Measurements from ENCODE around the gene LPP. TPM values are rescaled to one million over a fixed set of nuclear protein-coding genes. Genes with fewer than 3 reads are reported as not detected.

LPP gene
- total and polyA plus RNA-seq, 2 of the 13 experiments (the other 11 are each of a cell fraction or from before 2014, with no cell fraction given) = 19.2 to 29.9 TPM

DNA sequence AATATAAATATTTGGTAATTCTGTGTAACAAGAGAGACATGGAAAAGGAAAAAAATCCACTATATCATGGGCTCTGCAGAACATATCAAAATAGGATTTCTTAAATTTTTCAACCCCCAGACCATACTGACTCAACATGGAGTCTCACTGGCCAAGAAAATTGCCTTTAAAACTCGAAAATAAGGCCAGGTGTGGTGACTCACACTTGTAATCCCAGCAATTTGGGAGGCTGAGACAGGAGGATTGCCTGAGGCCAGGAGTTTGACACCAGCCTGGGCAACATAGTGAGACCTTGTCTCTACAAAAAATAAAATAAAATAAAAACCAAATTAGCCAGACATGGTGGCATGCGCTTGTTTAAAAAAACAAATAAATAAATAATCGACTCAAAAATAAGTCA, 723.4 kb downstream of the LPP start (continued):
- TF ChIP-seq, protein P1, sequence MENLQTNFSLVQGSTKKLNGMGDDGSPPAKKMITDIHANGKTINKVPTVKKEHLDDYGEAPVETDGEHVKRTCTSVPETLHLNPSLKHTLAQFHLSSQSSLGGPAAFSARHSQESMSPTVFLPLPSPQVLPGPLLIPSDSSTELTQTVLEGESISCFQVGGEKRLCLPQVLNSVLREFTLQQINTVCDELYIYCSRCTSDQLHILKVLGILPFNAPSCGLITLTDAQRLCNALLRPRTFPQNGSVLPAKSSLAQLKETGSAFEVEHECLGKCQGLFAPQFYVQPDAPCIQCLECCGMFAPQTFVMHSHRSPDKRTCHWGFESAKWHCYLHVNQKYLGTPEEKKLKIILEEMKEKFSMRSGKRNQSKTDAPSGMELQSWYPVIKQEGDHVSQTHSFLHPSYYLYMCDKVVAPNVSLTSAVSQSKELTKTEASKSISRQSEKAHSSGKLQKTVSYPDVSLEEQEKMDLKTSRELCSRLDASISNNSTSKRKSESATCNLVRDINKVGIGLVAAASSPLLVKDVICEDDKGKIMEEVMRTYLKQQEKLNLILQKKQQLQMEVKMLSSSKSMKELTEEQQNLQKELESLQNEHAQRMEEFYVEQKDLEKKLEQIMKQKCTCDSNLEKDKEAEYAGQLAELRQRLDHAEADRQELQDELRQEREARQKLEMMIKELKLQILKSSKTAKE (CRISPR knock-in tag; IDR thresholded peaks at IDR 0.05; ENCODE audit: borderline replicate concordance) = no peak
- TF ChIP-seq, protein P2, sequence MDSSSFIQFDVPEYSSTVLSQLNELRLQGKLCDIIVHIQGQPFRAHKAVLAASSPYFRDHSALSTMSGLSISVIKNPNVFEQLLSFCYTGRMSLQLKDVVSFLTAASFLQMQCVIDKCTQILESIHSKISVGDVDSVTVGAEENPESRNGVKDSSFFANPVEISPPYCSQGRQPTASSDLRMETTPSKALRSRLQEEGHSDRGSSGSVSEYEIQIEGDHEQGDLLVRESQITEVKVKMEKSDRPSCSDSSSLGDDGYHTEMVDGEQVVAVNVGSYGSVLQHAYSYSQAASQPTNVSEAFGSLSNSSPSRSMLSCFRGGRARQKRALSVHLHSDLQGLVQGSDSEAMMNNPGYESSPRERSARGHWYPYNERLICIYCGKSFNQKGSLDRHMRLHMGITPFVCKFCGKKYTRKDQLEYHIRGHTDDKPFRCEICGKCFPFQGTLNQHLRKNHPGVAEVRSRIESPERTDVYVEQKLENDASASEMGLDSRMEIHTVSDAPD (CRISPR knock-in tag; IDR thresholded peaks at IDR 0.05) = no peak
- no peak for TF ChIP-seq EZH2 (conservative IDR thresholded peaks at IDR 0.05; ENCODE audit: low read depth, low read length)
- TF ChIP-seq PHB2 (IDR thresholded peaks at IDR 0.05; ENCODE audit: partially characterized antibody) = no peak
- TF ChIP-seq RBFOX2 (IDR thresholded peaks at IDR 0.05; ENCODE audit: low read depth, low read length) = no peak
- TF ChIP-seq, protein P3, sequence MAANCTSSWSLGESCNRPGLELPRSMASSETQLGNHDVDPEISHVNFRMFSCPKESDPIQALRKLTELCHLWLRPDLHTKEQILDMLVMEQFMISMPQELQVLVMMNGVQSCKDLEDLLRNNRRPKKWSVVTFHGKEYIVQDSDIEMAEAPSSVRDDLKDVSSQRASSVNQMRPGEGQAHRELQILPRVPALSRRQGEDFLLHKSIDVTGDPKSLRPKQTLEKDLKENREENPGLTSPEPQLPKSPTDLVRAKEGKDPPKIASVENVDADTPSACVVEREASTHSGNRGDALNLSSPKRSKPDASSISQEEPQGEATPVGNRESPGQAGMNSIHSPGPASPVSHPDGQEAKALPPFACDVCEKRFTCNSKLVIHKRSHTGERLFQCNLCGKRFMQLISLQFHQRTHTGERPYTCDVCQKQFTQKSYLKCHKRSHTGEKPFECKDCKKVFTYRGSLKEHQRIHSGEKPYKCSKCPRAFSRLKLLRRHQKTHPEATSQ (CRISPR knock-in tag; IDR thresholded peaks at IDR 0.05; ENCODE audit: borderline replicate concordance) = no peak
- no peak for TF ChIP-seq ARHGAP35 (CRISPR knock-in tag; IDR thresholded peaks at IDR 0.05; ENCODE audit: borderline replicate concordance)
- TF ChIP-seq ZNF30 (CRISPR knock-in tag; IDR thresholded peaks at IDR 0.05) = no peak
- no peak for TF ChIP-seq HNRNPLL (IDR thresholded peaks at IDR 0.05; ENCODE audit: low read depth, low read length, poor library complexity, severe bottlenecking)
- TF ChIP-seq ZNF124 (CRISPR knock-in tag; IDR thresholded peaks at IDR 0.05) = no peak
- TF ChIP-seq, protein P4, sequence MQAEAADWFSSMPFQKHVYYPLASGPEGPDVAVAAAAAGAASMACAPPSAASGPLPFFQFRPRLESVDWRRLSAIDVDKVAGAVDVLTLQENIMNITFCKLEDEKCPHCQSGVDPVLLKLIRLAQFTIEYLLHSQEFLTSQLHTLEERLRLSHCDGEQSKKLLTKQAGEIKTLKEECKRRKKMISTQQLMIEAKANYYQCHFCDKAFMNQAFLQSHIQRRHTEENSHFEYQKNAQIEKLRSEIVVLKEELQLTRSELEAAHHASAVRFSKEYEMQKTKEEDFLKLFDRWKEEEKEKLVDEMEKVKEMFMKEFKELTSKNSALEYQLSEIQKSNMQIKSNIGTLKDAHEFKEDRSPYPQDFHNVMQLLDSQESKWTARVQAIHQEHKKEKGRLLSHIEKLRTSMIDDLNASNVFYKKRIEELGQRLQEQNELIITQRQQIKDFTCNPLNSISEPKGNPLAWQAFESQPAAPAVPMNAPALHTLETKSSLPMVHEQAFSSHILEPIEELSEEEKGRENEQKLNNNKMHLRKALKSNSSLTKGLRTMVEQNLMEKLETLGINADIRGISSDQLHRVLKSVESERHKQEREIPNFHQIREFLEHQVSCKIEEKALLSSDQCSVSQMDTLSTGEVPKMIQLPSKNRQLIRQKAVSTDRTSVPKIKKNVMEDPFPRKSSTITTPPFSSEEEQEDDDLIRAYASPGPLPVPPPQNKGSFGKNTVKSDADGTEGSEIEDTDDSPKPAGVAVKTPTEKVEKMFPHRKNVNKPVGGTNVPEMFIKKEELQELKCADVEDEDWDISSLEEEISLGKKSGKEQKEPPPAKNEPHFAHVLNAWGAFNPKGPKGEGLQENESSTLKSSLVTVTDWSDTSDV (CRISPR knock-in tag; IDR thresholded peaks at IDR 0.05) = no peak
- TF ChIP-seq, protein P5, sequence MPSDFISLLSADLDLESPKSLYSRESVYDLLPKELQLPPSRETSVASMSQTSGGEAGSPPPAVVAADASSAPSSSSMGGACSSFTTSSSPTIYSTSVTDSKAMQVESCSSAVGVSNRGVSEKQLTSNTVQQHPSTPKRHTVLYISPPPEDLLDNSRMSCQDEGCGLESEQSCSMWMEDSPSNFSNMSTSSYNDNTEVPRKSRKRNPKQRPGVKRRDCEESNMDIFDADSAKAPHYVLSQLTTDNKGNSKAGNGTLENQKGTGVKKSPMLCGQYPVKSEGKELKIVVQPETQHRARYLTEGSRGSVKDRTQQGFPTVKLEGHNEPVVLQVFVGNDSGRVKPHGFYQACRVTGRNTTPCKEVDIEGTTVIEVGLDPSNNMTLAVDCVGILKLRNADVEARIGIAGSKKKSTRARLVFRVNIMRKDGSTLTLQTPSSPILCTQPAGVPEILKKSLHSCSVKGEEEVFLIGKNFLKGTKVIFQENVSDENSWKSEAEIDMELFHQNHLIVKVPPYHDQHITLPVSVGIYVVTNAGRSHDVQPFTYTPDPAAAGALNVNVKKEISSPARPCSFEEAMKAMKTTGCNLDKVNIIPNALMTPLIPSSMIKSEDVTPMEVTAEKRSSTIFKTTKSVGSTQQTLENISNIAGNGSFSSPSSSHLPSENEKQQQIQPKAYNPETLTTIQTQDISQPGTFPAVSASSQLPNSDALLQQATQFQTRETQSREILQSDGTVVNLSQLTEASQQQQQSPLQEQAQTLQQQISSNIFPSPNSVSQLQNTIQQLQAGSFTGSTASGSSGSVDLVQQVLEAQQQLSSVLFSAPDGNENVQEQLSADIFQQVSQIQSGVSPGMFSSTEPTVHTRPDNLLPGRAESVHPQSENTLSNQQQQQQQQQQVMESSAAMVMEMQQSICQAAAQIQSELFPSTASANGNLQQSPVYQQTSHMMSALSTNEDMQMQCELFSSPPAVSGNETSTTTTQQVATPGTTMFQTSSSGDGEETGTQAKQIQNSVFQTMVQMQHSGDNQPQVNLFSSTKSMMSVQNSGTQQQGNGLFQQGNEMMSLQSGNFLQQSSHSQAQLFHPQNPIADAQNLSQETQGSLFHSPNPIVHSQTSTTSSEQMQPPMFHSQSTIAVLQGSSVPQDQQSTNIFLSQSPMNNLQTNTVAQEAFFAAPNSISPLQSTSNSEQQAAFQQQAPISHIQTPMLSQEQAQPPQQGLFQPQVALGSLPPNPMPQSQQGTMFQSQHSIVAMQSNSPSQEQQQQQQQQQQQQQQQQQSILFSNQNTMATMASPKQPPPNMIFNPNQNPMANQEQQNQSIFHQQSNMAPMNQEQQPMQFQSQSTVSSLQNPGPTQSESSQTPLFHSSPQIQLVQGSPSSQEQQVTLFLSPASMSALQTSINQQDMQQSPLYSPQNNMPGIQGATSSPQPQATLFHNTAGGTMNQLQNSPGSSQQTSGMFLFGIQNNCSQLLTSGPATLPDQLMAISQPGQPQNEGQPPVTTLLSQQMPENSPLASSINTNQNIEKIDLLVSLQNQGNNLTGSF (CRISPR knock-in tag; IDR thresholded peaks at IDR 0.05) = no peak
